ENCODE results near the gene OSGEPL1.
"Not testable (repeated sequence)": the region's sequence is repeated elsewhere in the genome, so short reads cannot be mapped to it uniquely, and the experiment has no call there.

Gene OSGEPL1

GRCh38 chr2:189756311-189756952, 6.2 kb downstream of the OSGEPL1 start:
- DNase-seq (ENCODE audit: insufficient read length, low spot score): no peak
- TF ChIP-seq TAF1 (IDR thresholded peaks at IDR 0.05; ENCODE audit: low read depth, low read length) (no peak), POU2F2 (IDR thresholded peaks at IDR 0.05; ENCODE audit: low read depth, low read length) (no peak), PAX5 (IDR thresholded peaks at IDR 0.05; ENCODE audit: insufficient read depth, low read length, severe bottlenecking) (no peak), POLR2A (IDR thresholded peaks at IDR 0.05; ENCODE audit: low read depth, low read length) (no peak), SPI1 (IDR thresholded peaks at IDR 0.05; ENCODE audit: low read depth, low read length) (no peak), POLR2AphosphoS5 (IDR thresholded peaks at IDR 0.05; ENCODE audit: low read depth, low read length) (no peak)
- FAIRE-seq: no peak

- FAIRE-seq (peak; percentile 75), DNase-seq (ENCODE audit: insufficient read length, low spot score) (no peak)
- TF ChIP-seq SPI1 (IDR thresholded peaks at IDR 0.05; ENCODE audit: low read depth, low read length) (no peak), POU2F2 (IDR thresholded peaks at IDR 0.05; ENCODE audit: low read depth, low read length) (no peak), TAF1 (IDR thresholded peaks at IDR 0.05; ENCODE audit: low read depth, low read length) (no peak), POLR2AphosphoS5 (IDR thresholded peaks at IDR 0.05; ENCODE audit: low read depth, low read length) (no peak), PAX5 (IDR thresholded peaks at IDR 0.05; ENCODE audit: insufficient read depth, low read length, severe bottlenecking) (no peak), POLR2A (IDR thresholded peaks at IDR 0.05; ENCODE audit: low read depth, low read length) (no peak)
These were observed 11.4 kb downstream of the OSGEPL1 start for GRCh38 chr2:189751080-189751658.

GRCh38 chr2:189729430-189729829, 33.2 kb downstream of the OSGEPL1 start:
- no peak for FAIRE-seq
- no peak for DNase-seq (ENCODE audit: insufficient read length, low spot score)
- TF ChIP-seq TAF1 (IDR thresholded peaks at IDR 0.05; ENCODE audit: low read depth, low read length) (no peak), POU2F2 (IDR thresholded peaks at IDR 0.05; ENCODE audit: low read depth, low read length) (no peak), PAX5 (IDR thresholded peaks at IDR 0.05; ENCODE audit: insufficient read depth, low read length, severe bottlenecking) (no peak)

- TF ChIP-seq POLR2AphosphoS5 (IDR thresholded peaks at IDR 0.05; ENCODE audit: low read depth, low read length) (no peak), POU2F2 (IDR thresholded peaks at IDR 0.05; ENCODE audit: low read depth, low read length) (no peak), TAF1 (IDR thresholded peaks at IDR 0.05; ENCODE audit: low read depth, low read length) (no peak)
- DNase-seq (ENCODE audit: insufficient read length, low spot score) (no peak), FAIRE-seq (no peak)
These were observed 35.7 kb downstream of the OSGEPL1 start for GRCh38 chr2:189726849-189727248.

GRCh38 chr2:189726271-189726670, 36.3 kb downstream of the OSGEPL1 start:
- DNase-seq (ENCODE audit: insufficient read length, low spot score) (no peak), FAIRE-seq (no peak)
- no peak for TF ChIP-seq SPI1 (IDR thresholded peaks at IDR 0.05; ENCODE audit: low read depth, low read length)
- TF ChIP-seq POLR2A (IDR thresholded peaks at IDR 0.05; ENCODE audit: low read depth, low read length): no peak
- no peak for TF ChIP-seq PAX5 (IDR thresholded peaks at IDR 0.05; ENCODE audit: insufficient read depth, low read length, severe bottlenecking)
- TF ChIP-seq POU2F2 (IDR thresholded peaks at IDR 0.05; ENCODE audit: low read depth, low read length): no peak
- no peak for TF ChIP-seq POLR2AphosphoS5 (IDR thresholded peaks at IDR 0.05; ENCODE audit: low read depth, low read length)
- TF ChIP-seq TAF1 (IDR thresholded peaks at IDR 0.05; ENCODE audit: low read depth, low read length): no peak

GRCh38 chr2:189723192-189723591, 39.4 kb downstream of the OSGEPL1 start:
- TF ChIP-seq POLR2A (IDR thresholded peaks at IDR 0.05; ENCODE audit: low read depth, low read length) (no peak), POLR2AphosphoS5 (IDR thresholded peaks at IDR 0.05; ENCODE audit: low read depth, low read length) (no peak), PAX5 (IDR thresholded peaks at IDR 0.05; ENCODE audit: insufficient read depth, low read length, severe bottlenecking) (no peak), SPI1 (IDR thresholded peaks at IDR 0.05; ENCODE audit: low read depth, low read length) (no peak), POU2F2 (IDR thresholded peaks at IDR 0.05; ENCODE audit: low read depth, low read length) (no peak)
- DNase-seq (ENCODE audit: insufficient read length, low spot score) (no peak), FAIRE-seq (no peak)

GRCh38 chr2:189719571-189719970, 43.0 kb downstream of the OSGEPL1 start:
- no peak for FAIRE-seq
- TF ChIP-seq PAX5 (IDR thresholded peaks at IDR 0.05; ENCODE audit: insufficient read depth, low read length, severe bottlenecking): no peak
- no peak for TF ChIP-seq POU2F2 (IDR thresholded peaks at IDR 0.05; ENCODE audit: low read depth, low read length)
- no peak for TF ChIP-seq POLR2AphosphoS5 (IDR thresholded peaks at IDR 0.05; ENCODE audit: low read depth, low read length)
- TF ChIP-seq TAF1 (IDR thresholded peaks at IDR 0.05; ENCODE audit: low read depth, low read length): no peak
- no peak for TF ChIP-seq SPI1 (IDR thresholded peaks at IDR 0.05; ENCODE audit: low read depth, low read length)
- no peak for TF ChIP-seq POLR2A (IDR thresholded peaks at IDR 0.05; ENCODE audit: low read depth, low read length)
- DNase-seq (ENCODE audit: insufficient read length, low spot score): no peak

GRCh38 chr2:189717593-189717992, 45.0 kb downstream of the OSGEPL1 start:
- not testable (repeated sequence) for FAIRE-seq; DNase-seq (ENCODE audit: insufficient read length, low spot score)

GRCh38 chr2:189709501-189710221, 52.9 kb downstream of the OSGEPL1 start:
- TF ChIP-seq SPI1 (IDR thresholded peaks at IDR 0.05; ENCODE audit: low read depth, low read length) (no peak), TAF1 (IDR thresholded peaks at IDR 0.05; ENCODE audit: low read depth, low read length) (no peak), POLR2AphosphoS5 (IDR thresholded peaks at IDR 0.05; ENCODE audit: low read depth, low read length) (no peak), POLR2A (IDR thresholded peaks at IDR 0.05; ENCODE audit: low read depth, low read length) (no peak), POU2F2 (IDR thresholded peaks at IDR 0.05; ENCODE audit: low read depth, low read length) (no peak), PAX5 (IDR thresholded peaks at IDR 0.05; ENCODE audit: insufficient read depth, low read length, severe bottlenecking) (no peak)
- DNase-seq (ENCODE audit: insufficient read length, low spot score): no peak
- no peak for FAIRE-seq

GRCh38 chr2:189702071-189702470, 60.5 kb downstream of the OSGEPL1 start:
- no peak for TF ChIP-seq SPI1 (IDR thresholded peaks at IDR 0.05; ENCODE audit: low read depth, low read length)
- no peak for TF ChIP-seq POLR2A (IDR thresholded peaks at IDR 0.05; ENCODE audit: low read depth, low read length)
- no peak for TF ChIP-seq TAF1 (IDR thresholded peaks at IDR 0.05; ENCODE audit: low read depth, low read length)
- no peak for TF ChIP-seq PAX5 (IDR thresholded peaks at IDR 0.05; ENCODE audit: insufficient read depth, low read length, severe bottlenecking)
- TF ChIP-seq POLR2AphosphoS5 (IDR thresholded peaks at IDR 0.05; ENCODE audit: low read depth, low read length): no peak
- TF ChIP-seq POU2F2 (IDR thresholded peaks at IDR 0.05; ENCODE audit: low read depth, low read length): no peak
- FAIRE-seq: no peak
- no peak for DNase-seq (ENCODE audit: insufficient read length, low spot score)

All from GM12891 (cell line).